SK-N-MC (cell line): Measurements from ENCODE around the gene IGF2R.

Experiments
- EZH2 ChIP-seq: fragments of 200-600 bp; sonication (generic); IDR thresholded peaks from one replicate; pipeline ENCODE4 v1.6.1; 2017; ENCODE audit warnings: antibody characterized with exemption
- POLR2AphosphoS5 ChIP-seq: IDR thresholded peaks from 2 replicates; pipeline ENCODE4 v1.6.1; 2012; ENCODE audit warnings: mild to moderate bottlenecking, low read depth, low read length, borderline replicate concordance

DNA sequence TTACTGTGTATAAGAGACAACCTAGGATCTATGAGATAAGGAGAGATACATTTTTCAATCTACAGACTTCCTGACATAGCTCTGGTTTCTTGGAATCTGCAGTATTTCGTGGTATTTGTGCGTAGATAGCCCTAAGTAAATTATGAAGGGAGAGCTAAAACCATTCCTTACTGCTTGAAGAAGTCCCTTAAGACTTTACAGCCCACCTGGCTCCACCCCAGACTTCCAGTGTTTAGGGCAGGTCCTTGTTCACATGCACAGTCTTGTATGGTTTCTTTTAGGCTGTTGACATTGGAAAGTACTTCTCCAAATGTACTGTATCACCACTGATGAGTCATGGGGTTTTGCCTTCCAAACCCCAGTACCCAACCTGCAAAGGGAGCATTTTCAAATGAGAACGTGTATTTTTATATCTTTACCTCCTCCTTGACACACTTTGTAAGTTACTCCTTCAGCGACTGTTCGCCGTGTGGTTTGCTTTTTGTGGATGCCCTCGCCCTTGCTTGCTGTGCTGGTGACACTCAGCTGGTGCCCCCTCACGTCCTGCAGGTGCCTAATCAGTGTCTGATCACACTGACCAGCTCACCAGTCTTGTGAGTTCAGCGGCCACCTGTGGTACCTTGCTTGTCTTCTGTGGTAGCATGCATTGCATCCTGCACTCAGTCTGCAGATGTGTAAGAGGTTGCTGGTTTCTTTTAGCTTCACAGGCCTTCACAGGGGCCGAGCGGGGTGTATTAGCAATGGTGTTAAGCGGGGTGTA is 73.3 kb downstream of the IGF2R start:
- TF ChIP-seq POLR2AphosphoS5 = no peak
- no peak for TF ChIP-seq EZH2
